ENCODE data around the gene MGLL. TPM values are rescaled to one million over a fixed set of nuclear protein-coding genes. Genes with fewer than 3 reads are reported as not detected.

The MGLL gene
- total RNA-seq, 1 donor from 2014 or later: 0.97 TPM

GRCh38 chr3:127823426-127823857 is 1.1 kb upstream of the MGLL start:
- Mint-ChIP-seq H3K4me1 (ENCODE audit: unreplicated experiment) (peaks cover 5% of the 10 kb centered on the region), H3K4me3 (ENCODE audit: unreplicated experiment) (peak overlapping the region; percentile 56), H3K27ac (ENCODE audit: unreplicated experiment) (no peak overlapping the region), H3K27me3 (ENCODE audit: unreplicated experiment) (peaks cover 11% of the 10 kb centered on the region), H3K36me3 (ENCODE audit: low read depth, unreplicated experiment) (peaks cover 3% of the 10 kb centered on the region), H3K9me3 (ENCODE audit: unreplicated experiment) (no peaks in the 10 kb centered on the region)
- DNase-seq (ENCODE audit: low spot score): no peak
- TF ChIP-seq CTCF (IDR thresholded peaks at IDR 0.05; ENCODE audit: unreplicated experiment): no peak

GRCh38 chr3:127822682-127823425 is 539 bp upstream of the MGLL start:
- no peak for TF ChIP-seq CTCF (IDR thresholded peaks at IDR 0.05; ENCODE audit: unreplicated experiment)
- Mint-ChIP-seq H3K4me3 (ENCODE audit: unreplicated experiment) (peak overlapping the region; percentile 91), H3K36me3 (ENCODE audit: low read depth, unreplicated experiment) (peaks cover 3% of the 10 kb centered on the region), H3K9me3 (ENCODE audit: unreplicated experiment) (no peaks in the 10 kb centered on the region), H3K4me1 (ENCODE audit: unreplicated experiment) (peaks cover 5% of the 10 kb centered on the region), H3K27ac (ENCODE audit: unreplicated experiment) (no peak overlapping the region), H3K27me3 (ENCODE audit: unreplicated experiment) (peaks cover 11% of the 10 kb centered on the region)
- DNase-seq (ENCODE audit: low spot score): peak; percentile 24

GRCh38 chr3:127821394-127821793 is 921 bp downstream of the MGLL start:
- peaks cover 5% of the 10 kb centered on the region for H3K4me1 Mint-ChIP-seq (ENCODE audit: unreplicated experiment)
- H3K27me3 Mint-ChIP-seq (ENCODE audit: unreplicated experiment): peaks cover 11% of the 10 kb centered on the region
- peaks cover 3% of the 10 kb centered on the region for H3K36me3 Mint-ChIP-seq (ENCODE audit: low read depth, unreplicated experiment)
- DNase-seq (ENCODE audit: low spot score): no peak
- no peak for TF ChIP-seq CTCF (IDR thresholded peaks at IDR 0.05; ENCODE audit: unreplicated experiment)
- no peaks in the 10 kb centered on the region for H3K9me3 Mint-ChIP-seq (ENCODE audit: unreplicated experiment)
- H3K27ac Mint-ChIP-seq (ENCODE audit: unreplicated experiment): no peak overlapping the region
- no peak overlapping the region for H3K4me3 Mint-ChIP-seq (ENCODE audit: unreplicated experiment)

GRCh38 chr3:127820826-127821313 is 1.4 kb downstream of the MGLL start:
- peaks cover 3% of the 10 kb centered on the region for H3K36me3 Mint-ChIP-seq (ENCODE audit: low read depth, unreplicated experiment)
- no peak for DNase-seq (ENCODE audit: low spot score)
- no peak overlapping the region for H3K27ac Mint-ChIP-seq (ENCODE audit: unreplicated experiment)
- no peak for TF ChIP-seq CTCF (IDR thresholded peaks at IDR 0.05; ENCODE audit: unreplicated experiment)
- H3K9me3 Mint-ChIP-seq (ENCODE audit: unreplicated experiment): no peaks in the 10 kb centered on the region
- peaks cover 5% of the 10 kb centered on the region for H3K4me1 Mint-ChIP-seq (ENCODE audit: unreplicated experiment)
- H3K27me3 Mint-ChIP-seq (ENCODE audit: unreplicated experiment): peaks cover 11% of the 10 kb centered on the region
- H3K4me3 Mint-ChIP-seq (ENCODE audit: unreplicated experiment): no peak overlapping the region

GRCh38 chr3:127820221-127820825 is 2.0 kb downstream of the MGLL start:
- H3K27ac Mint-ChIP-seq (ENCODE audit: unreplicated experiment): no peak overlapping the region

More at GRCh38 chr3:127820221-127820825, 2.0 kb downstream of the MGLL start:
- Mint-ChIP-seq H3K27me3 (ENCODE audit: unreplicated experiment) (peaks cover 11% of the 10 kb centered on the region), H3K9me3 (ENCODE audit: unreplicated experiment) (no peaks in the 10 kb centered on the region), H3K4me3 (ENCODE audit: unreplicated experiment) (no peak overlapping the region), H3K4me1 (ENCODE audit: unreplicated experiment) (peaks cover 5% of the 10 kb centered on the region), H3K36me3 (ENCODE audit: low read depth, unreplicated experiment) (peaks cover 3% of the 10 kb centered on the region)
- TF ChIP-seq CTCF (IDR thresholded peaks at IDR 0.05; ENCODE audit: unreplicated experiment): no peak
- no peak for DNase-seq (ENCODE audit: low spot score)
